HL-60 (cell line): ENCODE results near the gene MIPOL1.

Experiments used
- CTCF ChIP-seq: IDR thresholded peaks from one replicate; pipeline ENCODE4 v1.5.1; 2011; ENCODE audit warnings: low read length, control low read depth, inconsistent platforms; ENCODE audit not compliant: insufficient read depth
- POLR2AphosphoS5 ChIP-seq: IDR thresholded peaks from 2 replicates; pipeline ENCODE4 v1.6.1; 2012; ENCODE audit warnings: low read depth

- no peak for TF ChIP-seq CTCF
- TF ChIP-seq POLR2AphosphoS5: no peak
Measured at GRCh38 chr14:37252434-37252833, 54.7 kb downstream of the MIPOL1 start.
